ENCODE data around the gene CYB5D1.

Gene CYB5D1

GRCh38 chr17:7814969-7815368 lies 42.8 kb upstream of the CYB5D1 start:
- H3K79me1 ChIP-seq (replicated peaks; ENCODE audit: low read length, poor library complexity, severe bottlenecking): no peaks in the 10 kb centered on the region
- no peak overlapping the region for H3K9ac ChIP-seq (ENCODE audit: low read length)
- no peak overlapping the region for H3K18ac ChIP-seq (ENCODE audit: low read depth in 1 of 2, low read length in 2 of 2)
- H2AK5ac ChIP-seq (ENCODE audit: low read length, severe bottlenecking): no peak overlapping the region
- no peak overlapping the region for H3K4ac ChIP-seq (ENCODE audit: low read depth in 1 of 2, low read length in 2 of 2)
- H3K4me3 ChIP-seq (ENCODE audit: insufficient read depth in 1 of 2, low read depth in 1 of 2, low read length in 2 of 2): no peak overlapping the region
- H3K27me3 ChIP-seq (ENCODE audit: control insufficient read depth in 1 of 2, insufficient read depth in 1 of 2, low read length in 2 of 2): peaks cover 41 to 49% of the 10 kb centered on the region in 2 experiments
- H2BK12ac ChIP-seq (ENCODE audit: low read length in 2 of 2): no peak overlapping the region
- no peak overlapping the region for H2BK120ac ChIP-seq (ENCODE audit: low read depth, low read length)
- H2BK5ac ChIP-seq (ENCODE audit: low read depth, low read length, poor library complexity, severe bottlenecking): no peak overlapping the region
- H4K8ac ChIP-seq (ENCODE audit: low read length): no peak overlapping the region
- no peaks in the 10 kb centered on the region for H3K4me1 ChIP-seq (ENCODE audit: control insufficient read depth, insufficient read depth, low read depth, low read length)
- 96% methylated on average over 5 of the region's 5 CpGs for WGBS
- no peak overlapping the region for H3K14ac ChIP-seq (ENCODE audit: low read length in 2 of 2)
- DNase-seq: no peak
- H3K36me3 ChIP-seq (ENCODE audit: control insufficient read depth in 1 of 2, insufficient read depth in 2 of 2, low read depth in 1 of 2, low read length in 2 of 2): no peaks in the 10 kb centered on the region
- no peak overlapping the region for H3K4me2 ChIP-seq (ENCODE audit: low read length, poor library complexity, severe bottlenecking)
- no peak overlapping the region for H2AFZ ChIP-seq (ENCODE audit: low read depth, low read length)
- no peak overlapping the region for H3K23ac ChIP-seq (ENCODE audit: low read length in 2 of 2)
- H2BK15ac ChIP-seq (ENCODE audit: low read depth, poor library complexity, severe bottlenecking): no peak overlapping the region
- no peak overlapping the region for H4K91ac ChIP-seq (ENCODE audit: low read length)
- H3K27ac ChIP-seq (ENCODE audit: low read length, poor library complexity, severe bottlenecking): no peak overlapping the region
- no peaks in the 10 kb centered on the region for H3K9me3 ChIP-seq (ENCODE audit: control insufficient read depth, low read length)

- H2BK12ac ChIP-seq (ENCODE audit: low read length in 2 of 2): no peak overlapping the region
- no peaks in the 10 kb centered on the region for H3K36me3 ChIP-seq (ENCODE audit: control insufficient read depth in 1 of 2, insufficient read depth in 2 of 2, low read depth in 1 of 2, low read length in 2 of 2)
- 61% methylated on average over 10 of the region's 10 CpGs for WGBS
- no peak overlapping the region for H3K4me3 ChIP-seq (ENCODE audit: insufficient read depth in 1 of 2, low read depth in 1 of 2, low read length in 2 of 2)
- H3K4me1 ChIP-seq (ENCODE audit: control insufficient read depth, insufficient read depth, low read depth, low read length): no peaks in the 10 kb centered on the region
- H3K9ac ChIP-seq (ENCODE audit: low read length): no peak overlapping the region
- H3K79me1 ChIP-seq (replicated peaks; ENCODE audit: low read length, poor library complexity, severe bottlenecking): no peaks in the 10 kb centered on the region
- H3K14ac ChIP-seq (ENCODE audit: low read length in 2 of 2): peak overlapping the region in 1 of 2 experiments; percentile 61
- H2AK5ac ChIP-seq (ENCODE audit: low read length, severe bottlenecking): no peak overlapping the region
- no peak overlapping the region for H4K91ac ChIP-seq (ENCODE audit: low read length)
- no peak overlapping the region for H2BK5ac ChIP-seq (ENCODE audit: low read depth, low read length, poor library complexity, severe bottlenecking)
- no peak overlapping the region for H3K4ac ChIP-seq (ENCODE audit: low read depth in 1 of 2, low read length in 2 of 2)
- no peak overlapping the region for H3K27ac ChIP-seq (ENCODE audit: low read length, poor library complexity, severe bottlenecking)
- H2BK120ac ChIP-seq (ENCODE audit: low read depth, low read length): no peak overlapping the region
- DNase-seq: no peak
- no peaks in the 10 kb centered on the region for H3K9me3 ChIP-seq (ENCODE audit: control insufficient read depth, low read length)
- no peak overlapping the region for H3K18ac ChIP-seq (ENCODE audit: low read depth in 1 of 2, low read length in 2 of 2)
- no peak overlapping the region for H2BK15ac ChIP-seq (ENCODE audit: low read depth, poor library complexity, severe bottlenecking)
- no peak overlapping the region for H3K23ac ChIP-seq (ENCODE audit: low read length in 2 of 2)
- H3K27me3 ChIP-seq (ENCODE audit: control insufficient read depth in 1 of 2, insufficient read depth in 1 of 2, low read length in 2 of 2): peaks cover 48 to 55% of the 10 kb centered on the region in 2 experiments
- no peak overlapping the region for H3K4me2 ChIP-seq (ENCODE audit: low read length, poor library complexity, severe bottlenecking)
- H4K8ac ChIP-seq (ENCODE audit: low read length): no peak overlapping the region
- H2AFZ ChIP-seq (ENCODE audit: low read depth, low read length): no peak overlapping the region
Observed at GRCh38 chr17:7816926-7817642, 40.7 kb upstream of the CYB5D1 start.

GRCh38 chr17:7817643-7817964 lies 40.2 kb upstream of the CYB5D1 start:
- H2BK5ac ChIP-seq (ENCODE audit: low read depth, low read length, poor library complexity, severe bottlenecking): no peak overlapping the region
- no peak overlapping the region for H3K4me3 ChIP-seq (ENCODE audit: insufficient read depth in 1 of 2, low read depth in 1 of 2, low read length in 2 of 2)
- H3K79me1 ChIP-seq (replicated peaks; ENCODE audit: low read length, poor library complexity, severe bottlenecking): no peaks in the 10 kb centered on the region
- H3K18ac ChIP-seq (ENCODE audit: low read depth in 1 of 2, low read length in 2 of 2): no peak overlapping the region
- no peak overlapping the region for H3K23ac ChIP-seq (ENCODE audit: low read length in 2 of 2)
- H2AFZ ChIP-seq (ENCODE audit: low read depth, low read length): no peak overlapping the region
- no peak overlapping the region for H3K4ac ChIP-seq (ENCODE audit: low read depth in 1 of 2, low read length in 2 of 2)
- no peaks in the 10 kb centered on the region for H3K4me1 ChIP-seq (ENCODE audit: control insufficient read depth, insufficient read depth, low read depth, low read length)
- no peak for DNase-seq
- H3K27ac ChIP-seq (ENCODE audit: low read length, poor library complexity, severe bottlenecking): no peak overlapping the region
- H3K27me3 ChIP-seq (ENCODE audit: control insufficient read depth in 1 of 2, insufficient read depth in 1 of 2, low read length in 2 of 2): peaks cover 48 to 55% of the 10 kb centered on the region in 2 experiments
- H4K8ac ChIP-seq (ENCODE audit: low read length): no peak overlapping the region
- H2BK12ac ChIP-seq (ENCODE audit: low read length in 2 of 2): no peak overlapping the region
- no peak overlapping the region for H2AK5ac ChIP-seq (ENCODE audit: low read length, severe bottlenecking)
- no peak overlapping the region for H4K91ac ChIP-seq (ENCODE audit: low read length)
- H3K4me2 ChIP-seq (ENCODE audit: low read length, poor library complexity, severe bottlenecking): no peak overlapping the region
- peak overlapping the region in 1 of 2 experiments; percentile 19 for H3K14ac ChIP-seq (ENCODE audit: low read length in 2 of 2)
- WGBS: 90% methylated on average over 8 of the region's 9 CpGs
- H3K36me3 ChIP-seq (ENCODE audit: control insufficient read depth in 1 of 2, insufficient read depth in 2 of 2, low read depth in 1 of 2, low read length in 2 of 2): no peaks in the 10 kb centered on the region
- no peak overlapping the region for H2BK120ac ChIP-seq (ENCODE audit: low read depth, low read length)
- no peaks in the 10 kb centered on the region for H3K9me3 ChIP-seq (ENCODE audit: control insufficient read depth, low read length)
- no peak overlapping the region for H3K9ac ChIP-seq (ENCODE audit: low read length)
- H2BK15ac ChIP-seq (ENCODE audit: low read depth, poor library complexity, severe bottlenecking): no peak overlapping the region

GRCh38 chr17:7818026-7818425 lies 39.8 kb upstream of the CYB5D1 start:
- Histone ChIP-seq H2AFZ (ENCODE audit: low read depth, low read length) (no peak overlapping the region), H3K18ac (ENCODE audit: low read depth in 1 of 2, low read length in 2 of 2) (no peak overlapping the region), H3K9me3 (ENCODE audit: control insufficient read depth, low read length) (no peaks in the 10 kb centered on the region), H3K27me3 (ENCODE audit: control insufficient read depth in 1 of 2, insufficient read depth in 1 of 2, low read length in 2 of 2) (peaks cover 48 to 55% of the 10 kb centered on the region in 2 experiments), H3K36me3 (ENCODE audit: control insufficient read depth in 1 of 2, insufficient read depth in 2 of 2, low read depth in 1 of 2, low read length in 2 of 2) (no peaks in the 10 kb centered on the region), H3K4me1 (ENCODE audit: control insufficient read depth, insufficient read depth, low read depth, low read length) (no peaks in the 10 kb centered on the region), H2BK5ac (ENCODE audit: low read depth, low read length, poor library complexity, severe bottlenecking) (no peak overlapping the region), H2BK15ac (ENCODE audit: low read depth, poor library complexity, severe bottlenecking) (no peak overlapping the region), H3K23ac (ENCODE audit: low read length in 2 of 2) (no peak overlapping the region), H3K4me2 (ENCODE audit: low read length, poor library complexity, severe bottlenecking) (no peak overlapping the region), H4K91ac (ENCODE audit: low read length) (no peak overlapping the region), H3K4ac (ENCODE audit: low read depth in 1 of 2, low read length in 2 of 2) (no peak overlapping the region), H4K8ac (ENCODE audit: low read length) (no peak overlapping the region), H2AK5ac (ENCODE audit: low read length, severe bottlenecking) (no peak overlapping the region), H3K14ac (ENCODE audit: low read length in 2 of 2) (no peak overlapping the region), H3K9ac (ENCODE audit: low read length) (no peak overlapping the region), H3K4me3 (ENCODE audit: insufficient read depth in 1 of 2, low read depth in 1 of 2, low read length in 2 of 2) (no peak overlapping the region), H2BK120ac (ENCODE audit: low read depth, low read length) (no peak overlapping the region), H3K27ac (ENCODE audit: low read length, poor library complexity, severe bottlenecking) (no peak overlapping the region), H3K79me1 (replicated peaks; ENCODE audit: low read length, poor library complexity, severe bottlenecking) (no peaks in the 10 kb centered on the region), H2BK12ac (ENCODE audit: low read length in 2 of 2) (no peak overlapping the region)
- no peak for DNase-seq
- 85% methylated on average over 5 of the region's 10 CpGs for WGBS
